EL (cell line): Measurements from ENCODE around the gene SANBR.
"Not testable (repeated sequence)": the region's sequence is repeated elsewhere in the genome, so short reads cannot be mapped to it uniquely, and the experiment has no call there.

Source experiments
- DNase-seq: peaks from one replicate; pipeline ENCODE4 v3.0.0-alpha.2; 2016

SANBR gene

DNA sequence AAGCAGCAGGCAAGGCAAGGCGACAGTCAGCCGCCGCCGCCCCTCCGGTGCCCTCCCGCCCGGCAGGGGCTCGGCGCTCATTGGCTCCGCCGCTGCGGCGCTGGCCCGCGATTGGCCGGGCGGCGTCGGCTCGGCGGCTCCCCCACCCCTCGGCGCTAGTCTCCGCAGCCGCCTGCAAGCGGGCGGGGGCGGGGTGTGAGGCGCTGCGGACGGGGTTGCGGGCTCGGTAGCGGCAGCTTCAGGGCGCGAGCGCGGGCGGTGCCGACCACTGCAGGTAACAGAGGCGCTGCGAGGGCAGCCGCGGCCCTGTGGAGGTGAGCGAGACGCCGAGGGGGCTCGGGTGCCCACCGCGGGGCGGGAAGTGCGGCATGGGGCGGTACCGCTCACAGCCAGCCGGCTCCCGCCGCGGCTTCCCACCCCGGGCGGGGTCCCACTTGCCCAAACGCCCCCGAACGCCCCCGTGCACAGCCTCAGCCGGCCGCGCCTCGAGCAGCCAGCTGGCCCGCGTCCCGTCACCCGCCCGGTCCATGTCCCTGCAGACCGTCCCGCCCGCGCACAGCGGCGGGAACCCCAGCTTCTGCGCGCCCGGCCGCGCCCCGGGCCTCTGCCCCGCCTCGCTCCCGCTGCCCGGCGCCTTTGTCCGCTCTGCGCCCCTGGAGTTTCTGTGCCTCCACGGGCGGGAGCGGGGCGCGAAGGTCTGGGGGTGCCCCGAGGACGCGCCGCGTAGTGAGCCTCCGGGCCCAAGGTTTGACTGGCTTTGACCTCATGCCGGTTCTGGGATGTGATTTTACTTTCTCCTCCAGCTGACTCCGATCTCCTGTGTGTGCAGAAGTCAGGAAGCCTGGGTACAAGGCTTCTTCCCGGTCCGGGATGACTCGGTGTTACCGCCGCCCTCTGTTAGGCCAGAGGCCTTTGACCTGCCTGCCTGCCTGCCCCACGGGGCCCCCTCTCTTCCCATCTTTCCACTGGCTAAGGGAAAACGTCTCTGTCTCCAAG lies at the start of gene SANBR:
SANBR (plus strand) TSS at position 158 of the 996 bp plus-strand sequence. CDS start 4,480 bp downstream, outside the sequence.
- peak; percentile 86 for DNase-seq

DNA sequence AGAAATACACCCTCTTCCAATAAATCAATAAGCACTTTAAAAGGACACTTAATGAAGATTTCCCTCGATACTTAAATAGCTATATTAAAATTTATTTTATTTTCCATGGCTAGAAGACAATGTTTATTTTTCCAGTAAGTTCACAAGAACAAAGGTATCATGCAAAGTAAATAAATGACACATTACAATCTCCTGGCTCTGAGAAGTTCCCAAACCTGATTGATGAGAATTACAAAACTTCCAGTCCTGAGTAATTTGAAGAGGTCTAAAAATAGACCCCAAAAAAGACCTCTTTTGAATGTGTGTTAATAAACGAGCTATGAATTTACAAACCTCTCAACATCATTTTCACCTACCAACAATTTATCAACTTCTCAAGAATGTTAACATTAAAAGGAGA lies 49.7 kb upstream of the SANBR start:
- DNase-seq, result no peak

DNA sequence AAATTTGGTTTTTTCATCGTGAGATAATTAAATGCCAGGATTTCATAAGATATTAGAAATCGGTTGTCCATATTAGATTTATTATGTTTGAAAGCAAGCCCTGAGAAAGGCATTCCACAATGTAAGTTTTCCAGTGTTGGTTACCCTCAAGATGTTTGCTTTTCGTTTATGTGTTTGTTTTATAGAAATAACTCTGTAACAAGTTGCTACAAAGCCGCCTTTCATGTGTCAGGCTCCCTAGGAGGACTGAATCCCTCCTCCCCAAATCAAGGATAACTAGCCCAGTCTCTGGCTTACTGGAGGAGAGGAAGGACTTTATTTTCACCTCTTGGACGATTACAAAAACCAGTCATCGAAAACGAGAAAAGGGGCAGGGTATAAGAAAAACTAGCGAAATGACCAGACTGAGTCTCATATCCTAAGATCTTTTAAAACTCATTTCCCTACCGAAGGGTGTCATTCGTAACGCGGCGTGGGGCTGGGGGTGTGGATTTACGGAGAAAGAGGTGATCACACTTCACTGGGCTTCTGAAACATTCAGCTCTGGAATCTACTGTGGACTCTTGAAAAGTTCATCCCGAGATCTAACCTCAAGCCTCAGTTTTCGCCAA lies 49.2 kb upstream of the SANBR start:
- DNase-seq, result no peak

DNA sequence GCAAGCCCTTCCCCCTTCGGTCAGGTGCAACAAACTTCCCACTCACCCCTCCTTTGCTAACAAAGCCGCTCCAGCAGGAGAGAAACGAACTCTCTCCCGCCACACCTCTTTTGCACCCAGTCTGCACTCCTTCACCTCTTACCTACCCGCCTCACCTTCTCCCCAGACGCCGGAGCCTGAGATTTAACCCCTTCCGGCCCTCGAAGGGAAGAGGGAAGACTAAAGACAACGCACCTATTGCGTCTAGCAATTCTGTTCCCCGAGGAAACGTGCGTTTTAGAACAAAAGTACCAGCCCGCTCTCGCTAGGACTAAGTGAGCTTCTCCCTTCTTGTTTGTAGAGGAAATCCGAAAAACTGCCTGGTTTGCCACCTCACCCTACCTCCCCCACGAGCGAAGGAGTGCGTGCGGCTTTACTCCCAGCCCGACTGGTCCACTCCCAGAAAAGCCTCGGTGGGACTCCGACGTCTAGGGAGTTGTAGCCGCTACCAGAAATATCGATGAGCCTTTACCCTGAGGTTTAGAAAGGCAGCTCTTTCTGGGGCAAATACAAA lies 48.6 kb upstream of the SANBR start:
- peak; percentile 76 for DNase-seq

DNA sequence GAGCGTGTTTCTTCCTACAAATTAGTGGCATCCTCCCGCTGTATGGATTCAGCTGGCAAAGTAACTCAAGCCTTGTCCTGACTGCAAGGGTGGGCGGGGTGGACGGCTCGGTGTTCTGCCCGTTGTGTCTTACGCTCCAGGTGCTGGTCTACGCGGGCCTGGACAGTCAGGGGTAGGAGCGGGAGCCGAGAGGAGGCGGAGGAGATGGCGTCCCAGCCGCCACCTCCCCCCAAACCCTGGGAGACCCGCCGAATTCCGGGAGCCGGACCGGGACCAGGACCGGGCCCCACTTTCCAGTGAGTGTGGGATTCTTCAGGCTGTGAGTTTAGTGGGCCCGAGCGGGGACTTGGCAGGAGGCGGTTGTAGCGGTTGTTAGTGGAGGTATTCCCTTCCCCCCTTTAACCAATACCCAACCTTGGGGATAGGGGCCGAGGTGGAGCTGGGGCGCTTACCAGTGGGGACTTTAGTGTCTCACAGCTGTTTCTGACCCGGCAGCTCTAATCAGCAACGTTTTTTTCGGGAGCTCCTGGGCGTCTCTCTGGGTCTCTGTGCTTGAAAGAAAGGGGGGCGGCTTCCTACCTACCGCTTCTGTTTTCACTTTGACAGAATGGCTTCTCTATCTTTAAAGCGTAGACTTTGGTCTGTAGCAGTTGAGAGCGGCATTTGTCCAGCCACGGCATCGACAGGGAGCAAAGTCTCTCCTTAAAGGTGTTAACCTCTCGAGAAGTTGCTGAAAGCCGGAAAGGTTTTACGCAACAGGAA lies 47.9 kb upstream of the SANBR start, which contains the start of the genes PEX13 and PUS10:
PEX13 (plus strand) TSS at position 165 of the 762 bp plus-strand sequence; CDS start at position 205, 40 bp downstream.
PUS10 (minus strand) TSS at position 700 of the 762 bp plus-strand sequence. CDS start 6,365 bp downstream, outside the sequence.
- DNase-seq, result peak; percentile 76

DNA sequence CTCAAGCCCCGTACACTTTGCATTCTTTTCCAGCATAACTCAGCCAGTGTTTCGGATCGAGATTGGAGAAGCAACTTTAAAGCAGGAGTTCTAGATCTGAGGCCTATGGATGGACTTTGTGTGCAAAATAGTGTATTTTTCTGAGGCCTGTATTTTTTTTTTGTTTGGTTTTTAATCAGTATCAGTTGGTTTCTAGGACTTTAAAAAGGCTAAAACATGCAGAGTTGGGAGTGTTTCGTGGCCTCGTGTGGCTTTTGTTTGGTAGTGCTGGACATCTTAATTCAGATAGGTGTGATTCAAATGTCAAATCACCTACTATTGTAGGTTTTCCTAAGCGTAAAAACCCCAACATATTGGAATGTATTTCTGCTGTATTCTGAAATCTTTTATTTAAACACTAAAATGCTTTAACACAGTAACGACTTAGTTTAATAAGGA lies 47.3 kb upstream of the SANBR start:
- peak; percentile 54 for DNase-seq

DNA sequence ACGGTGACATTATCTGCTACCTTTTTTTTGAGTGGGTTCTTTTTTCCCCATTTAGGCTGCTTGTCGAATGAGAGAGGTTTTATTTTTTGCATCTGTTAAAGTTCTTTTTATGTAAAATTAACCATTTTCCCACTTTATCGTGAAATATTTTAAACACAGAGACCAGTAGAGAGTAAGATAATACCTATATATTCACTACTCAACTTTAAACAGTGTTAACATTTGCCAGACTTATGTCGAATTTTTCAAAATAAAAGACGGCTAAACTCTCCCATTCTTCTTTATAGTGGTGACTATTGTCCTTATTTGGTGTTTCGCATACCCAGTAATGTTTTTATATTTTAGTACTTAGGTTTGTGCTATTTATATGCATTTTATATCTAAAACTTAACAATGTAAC lies 46.9 kb upstream of the SANBR start:
- no peak for DNase-seq

DNA sequence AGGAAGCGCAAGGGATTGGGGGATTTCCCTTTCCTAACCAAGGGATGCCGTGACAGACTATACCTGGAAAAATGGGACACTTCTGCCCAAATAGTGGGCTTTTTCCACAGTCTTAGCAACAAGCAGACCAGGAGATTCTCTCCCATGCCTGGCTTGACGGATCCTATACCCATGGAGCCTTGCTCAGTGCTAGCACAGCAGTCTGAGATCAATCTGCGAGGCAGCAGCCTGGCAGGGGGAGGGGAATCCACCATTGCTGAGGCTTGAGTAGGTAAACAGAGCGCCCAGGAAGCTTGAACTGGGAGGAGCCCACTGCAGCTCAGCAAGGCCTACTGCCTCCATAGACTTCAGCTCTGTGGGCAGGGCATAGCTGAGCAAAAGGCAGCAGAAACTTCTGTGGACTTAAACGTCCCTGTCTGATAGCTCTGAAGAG lies 44.4 kb upstream of the SANBR start:
- no peak for DNase-seq

DNA sequence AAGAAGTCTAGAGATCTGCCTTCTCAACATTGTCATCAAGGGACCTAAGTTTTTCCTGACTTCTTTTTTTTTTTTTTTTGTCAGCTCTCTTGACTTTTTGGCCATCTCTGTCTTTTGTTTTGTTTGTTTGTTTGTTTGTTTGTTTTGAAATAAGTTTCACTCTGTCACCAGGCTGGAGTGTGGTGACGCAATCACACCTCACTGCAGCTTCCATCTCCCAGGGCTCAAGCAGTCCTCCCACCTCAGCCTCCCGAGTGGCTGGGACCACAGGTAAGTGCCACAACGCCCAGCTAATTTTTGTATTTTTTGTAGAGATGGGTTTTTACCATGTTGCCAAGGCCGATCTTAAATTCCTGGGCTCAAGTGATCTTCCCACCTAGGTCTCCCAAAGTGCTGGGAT lies 42.0 kb upstream of the SANBR start:
- no peak for DNase-seq

DNA sequence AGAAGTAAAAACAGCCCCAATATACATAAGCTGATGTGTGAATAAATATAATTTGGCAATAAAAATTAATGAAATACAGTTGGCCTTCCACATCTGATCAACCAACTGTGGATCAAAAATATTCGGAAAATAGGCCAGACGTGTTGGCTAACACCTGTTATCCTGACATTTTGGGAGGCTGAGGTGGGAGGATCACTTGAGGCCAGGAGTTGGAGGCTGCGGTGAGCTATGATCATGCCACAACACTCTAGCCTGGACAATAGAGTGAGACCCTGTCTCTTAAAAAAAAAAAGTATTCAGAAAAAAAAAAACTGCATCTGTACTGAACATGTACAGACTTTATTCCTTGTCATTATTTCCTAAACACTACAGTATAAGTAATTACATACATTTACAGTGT lies 36.1 kb upstream of the SANBR start:
- DNase-seq, result no peak

DNA sequence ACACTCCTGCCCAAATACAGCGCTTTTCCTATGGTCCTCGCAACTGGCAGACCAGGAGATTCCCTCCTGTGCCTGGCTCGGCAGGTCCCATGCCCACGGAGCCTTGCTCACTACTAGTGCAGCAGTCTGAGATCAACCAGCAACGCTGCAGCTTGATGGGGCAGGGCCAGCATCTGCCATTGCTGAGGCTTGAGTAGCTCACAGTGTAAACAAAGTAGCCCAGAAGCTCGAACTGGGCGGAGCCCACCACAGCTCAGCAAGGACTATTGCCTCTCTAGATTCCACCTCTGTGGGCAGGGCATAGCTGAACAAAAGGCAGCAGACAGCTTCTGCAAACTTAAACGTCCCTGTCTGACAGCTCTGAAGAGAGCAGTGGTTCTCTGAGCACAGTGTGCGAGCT lies 31.1 kb upstream of the SANBR start:
- DNase-seq, result not testable (repeated sequence)

DNA sequence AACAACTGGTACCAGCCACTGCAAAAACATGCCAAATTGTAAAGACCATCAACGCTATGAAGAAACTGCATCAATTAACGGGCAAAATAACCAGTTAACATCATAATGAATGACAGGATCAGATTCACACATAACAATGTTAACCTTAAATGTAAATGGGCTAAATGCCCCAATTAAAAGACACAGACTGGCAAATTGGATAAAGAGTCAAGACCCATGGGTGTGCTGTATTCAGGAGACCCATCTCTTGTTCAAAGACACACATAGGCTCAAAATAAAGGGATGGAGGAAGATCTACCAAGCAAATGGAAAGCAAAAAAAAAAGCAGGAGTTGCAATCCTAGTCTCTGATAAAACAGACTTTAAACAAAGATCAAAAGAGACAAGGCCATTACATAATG lies 29.0 kb upstream of the SANBR start:
- DNase-seq, result not testable (repeated sequence)

DNA sequence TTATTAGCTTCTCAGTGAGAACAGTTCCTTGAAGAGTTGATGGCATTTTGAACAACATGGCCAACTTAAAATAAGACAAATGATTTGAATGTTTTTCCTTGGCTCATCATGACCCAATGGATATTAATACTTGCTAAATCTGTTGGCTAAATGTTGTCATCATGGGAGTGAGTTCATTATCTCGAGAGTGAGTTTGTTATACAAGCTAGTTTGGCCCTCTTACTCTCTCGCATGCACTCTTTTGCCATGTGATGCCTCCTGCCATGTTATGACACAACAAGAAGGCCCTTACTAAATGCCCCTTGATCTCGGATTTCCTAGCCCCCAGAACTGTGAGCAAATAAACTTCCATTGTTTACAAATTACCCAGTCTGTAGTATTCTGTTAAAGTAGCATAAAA lies 22.9 kb upstream of the SANBR start:
- no peak for DNase-seq

DNA sequence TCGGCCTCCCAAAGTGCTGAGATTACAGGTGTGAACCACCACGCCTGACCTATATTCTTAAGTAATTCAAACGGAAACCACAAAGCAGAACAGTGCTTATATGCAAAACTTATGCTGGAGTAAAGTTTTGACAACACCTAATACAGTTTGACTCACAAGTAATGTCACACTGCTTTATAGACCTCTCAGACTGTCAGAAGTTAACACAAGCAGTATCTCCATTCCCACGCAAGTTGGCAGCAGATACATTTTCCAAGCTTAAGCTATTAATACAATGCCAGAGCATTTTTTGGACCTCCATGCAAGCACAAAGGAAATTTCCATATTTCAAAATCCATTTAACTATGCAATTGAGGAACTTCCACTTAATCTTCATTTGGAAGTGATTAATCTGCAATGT lies 21.0 kb upstream of the SANBR start:
- DNase-seq, result no peak

DNA sequence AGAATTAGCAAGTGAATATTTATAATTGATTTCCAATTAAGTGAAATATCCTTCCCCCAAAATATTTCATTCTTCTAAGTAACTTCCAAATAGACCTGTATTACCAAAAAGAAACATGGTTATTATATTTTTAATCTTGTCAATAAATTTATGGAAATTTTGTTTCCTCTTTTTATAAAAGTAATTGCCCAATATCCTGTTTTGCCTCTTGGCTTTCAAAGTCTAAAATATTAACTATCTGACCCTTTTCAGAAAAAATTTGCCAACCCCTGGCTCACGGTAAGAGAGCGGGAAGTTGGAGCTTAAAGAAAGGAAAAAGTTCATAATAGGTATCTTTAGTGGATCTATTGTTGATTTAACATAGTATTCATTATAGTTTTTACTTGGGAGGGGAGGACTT lies 20.4 kb upstream of the SANBR start:
- no peak for DNase-seq

DNA sequence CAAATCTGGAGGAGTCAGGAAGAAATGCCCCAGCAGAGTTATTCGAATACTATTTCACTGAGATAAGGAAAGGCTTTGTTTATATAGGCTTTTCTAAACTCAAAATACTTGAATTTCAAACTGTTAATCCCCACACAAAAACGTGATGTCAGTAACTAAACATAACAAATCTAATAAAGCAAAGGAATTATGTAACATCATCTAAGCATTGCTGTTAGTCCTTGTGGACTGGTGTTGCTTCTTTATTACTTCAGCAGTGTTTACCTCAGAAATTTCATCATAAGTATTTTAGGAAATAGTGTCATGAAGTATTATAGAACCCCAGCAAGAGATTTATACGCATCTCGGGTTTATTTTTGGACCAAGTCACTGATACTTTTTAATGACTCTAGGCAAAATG lies 19.7 kb upstream of the SANBR start:
- DNase-seq, result no peak

DNA sequence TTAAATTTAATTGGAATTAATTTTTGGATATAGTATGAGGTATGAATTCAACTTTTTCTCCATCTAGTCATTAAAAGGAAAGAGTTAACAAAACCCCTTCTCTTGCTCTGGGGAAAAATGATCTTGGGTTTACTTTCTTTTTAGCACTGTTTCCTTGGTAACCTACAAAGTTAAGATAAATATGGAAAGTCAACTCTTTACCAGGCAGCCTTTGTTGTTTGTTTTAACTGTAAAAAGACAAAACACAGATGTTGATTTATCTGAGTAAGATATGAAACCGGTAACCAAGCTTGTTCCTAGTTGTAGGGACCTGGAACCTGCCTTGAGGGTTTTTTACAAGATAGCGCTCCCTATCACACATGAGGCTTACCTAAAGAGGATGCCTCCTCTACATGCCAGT lies 10.1 kb upstream of the SANBR start:
- no peak for DNase-seq

DNA sequence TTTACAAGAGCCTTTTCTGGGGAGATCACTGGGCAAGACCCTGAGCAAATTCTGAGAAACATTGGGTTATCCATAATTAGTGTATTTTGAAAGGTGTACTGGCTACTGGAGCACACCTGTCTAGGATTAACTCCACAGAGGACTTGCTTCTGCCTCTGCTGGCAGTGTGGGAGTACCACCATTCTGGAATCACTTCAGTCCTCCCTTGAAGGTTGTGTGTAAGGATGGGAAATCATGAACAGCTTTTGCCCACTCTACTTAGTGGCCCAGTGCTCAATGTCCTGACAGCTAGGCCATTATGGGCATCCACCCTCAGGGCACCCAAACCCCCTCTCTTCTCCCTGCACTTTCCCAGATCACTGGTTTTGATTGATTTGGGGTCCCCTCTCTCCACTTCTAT lies 8.1 kb upstream of the SANBR start:
- no peak for DNase-seq

DNA sequence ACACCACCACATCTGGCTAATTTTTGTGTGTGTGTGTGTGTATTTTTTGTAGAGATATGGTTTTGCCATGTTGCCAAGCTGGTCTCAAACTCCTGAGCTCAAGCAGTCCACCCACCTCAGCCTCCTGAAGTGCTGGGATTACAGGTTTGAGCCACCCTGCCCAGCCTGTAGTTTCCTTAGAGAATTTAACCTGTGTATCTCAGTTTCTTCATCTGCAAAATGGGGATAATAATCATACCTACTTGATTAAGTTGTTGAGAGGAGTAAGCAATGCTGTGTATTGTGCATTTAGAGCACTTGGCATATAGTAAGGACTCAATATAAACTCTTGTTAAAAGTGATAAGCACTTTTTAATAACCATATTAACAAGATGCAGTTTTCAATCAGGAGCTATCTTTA lies 6.3 kb upstream of the SANBR start:
- DNase-seq, result no peak

DNA sequence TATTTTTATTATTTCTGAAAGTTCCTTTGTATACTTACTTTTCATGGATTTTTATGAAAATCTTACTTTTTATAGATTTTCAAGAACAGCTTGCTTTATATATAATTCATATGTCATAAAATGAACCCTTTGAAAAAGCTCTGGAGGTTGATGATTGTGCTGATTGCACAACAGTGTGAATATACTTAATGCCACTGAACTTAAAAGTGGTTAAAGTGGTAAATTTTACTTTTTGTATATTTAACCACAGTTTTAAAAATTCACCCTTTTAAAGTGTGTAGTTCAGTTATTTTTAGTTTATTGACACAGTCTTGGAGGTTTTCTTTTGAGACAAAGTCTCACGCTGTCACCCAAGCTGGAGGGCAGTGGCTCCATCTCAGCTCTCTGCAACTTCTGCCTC lies 8.4 kb downstream of the SANBR start:
- no peak for DNase-seq

DNA sequence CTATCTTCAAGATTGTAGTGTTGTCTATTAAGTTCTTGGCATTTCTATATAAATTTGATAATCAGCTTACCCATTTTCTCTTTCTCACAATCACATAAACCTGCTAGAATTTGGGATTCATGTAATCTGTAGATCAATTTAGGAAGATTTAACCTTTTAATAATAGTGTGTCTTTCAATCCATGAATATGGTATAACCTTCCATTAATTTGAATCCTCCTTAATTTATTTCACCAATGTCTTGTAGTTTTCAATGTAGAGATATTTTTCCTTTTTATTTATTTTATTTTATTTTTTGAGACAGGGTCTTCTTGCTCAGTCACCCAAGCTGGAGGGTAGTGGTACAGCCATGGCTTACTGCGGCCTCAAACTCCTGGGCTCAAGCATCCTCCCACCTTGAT lies 20.2 kb downstream of the SANBR start:
- no peak for DNase-seq

DNA sequence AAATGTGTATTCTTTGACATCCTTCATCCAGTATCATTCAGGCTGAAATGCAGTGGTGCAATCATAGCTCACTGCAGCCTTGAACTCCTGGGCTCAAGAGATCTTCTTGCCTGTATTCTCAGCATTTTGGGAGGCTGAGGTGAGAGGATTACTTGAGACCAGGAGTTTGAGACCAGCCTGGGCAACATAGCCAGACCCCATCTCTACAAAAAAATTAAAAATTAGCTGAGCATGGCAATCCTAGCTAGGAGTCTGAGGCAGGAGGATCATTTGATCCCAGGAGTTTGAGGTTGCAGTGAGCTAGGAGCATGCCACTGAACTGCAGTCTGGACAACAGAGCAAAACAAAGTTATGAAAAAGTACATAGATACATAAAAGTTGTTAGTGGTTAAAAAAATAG lies 24.1 kb downstream of the SANBR start:
- no peak for DNase-seq

DNA sequence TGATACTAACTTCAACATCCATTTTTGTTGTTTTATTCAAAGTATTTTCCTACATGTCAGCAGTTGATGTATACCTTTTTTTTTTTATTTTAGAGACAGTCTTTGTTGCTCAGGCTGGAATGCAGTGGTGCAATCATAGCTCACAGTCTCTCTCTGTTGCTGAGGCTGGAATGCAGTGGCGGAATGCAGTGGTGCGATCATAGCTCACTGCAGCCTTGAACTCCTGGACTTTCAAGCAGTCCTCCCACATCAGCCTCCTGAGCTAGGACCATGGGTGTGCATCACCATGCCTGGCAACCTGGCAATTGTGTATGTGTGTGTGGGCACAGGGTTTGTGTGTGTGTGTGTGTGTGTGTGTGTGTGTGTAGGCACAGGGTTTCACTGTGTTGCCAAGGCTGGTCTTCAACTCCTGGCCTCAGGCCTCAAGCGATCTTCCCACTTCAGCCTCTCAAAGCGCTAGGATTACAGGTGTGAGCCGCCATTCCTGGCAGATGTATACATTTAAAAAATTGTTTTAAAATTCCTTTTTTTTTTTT lies 24.8 kb downstream of the SANBR start:
- DNase-seq, result peak; percentile 8
